Superior temporal gyrus (tissue), 1 donor: Measurements from ENCODE around the gene HSFX3.
"Not testable (repeated sequence)": the region's sequence is repeated elsewhere in the genome, so short reads cannot be mapped to it uniquely, and the experiment has no call there.

Experiments
- DNase-seq: peaks from one replicate; pipeline ENCODE4 v3.0.0-alpha.2; 2016; ENCODE audit errors: extremely low spot score

Gene HSFX3

GRCh38 chrX:149549701-149550100, at the start of gene HSFX3:
TSS of gene HSFX3 (minus strand) at chrX:149549924. CDS start at chrX:149549852, 72 bp downstream.
- not testable (repeated sequence) for DNase-seq

- not testable (repeated sequence) for DNase-seq
These were observed 48.9 kb upstream of the HSFX3 start for GRCh38 chrX:149598603-149599002.

- DNase-seq, result not testable (repeated sequence)
These were observed 46.2 kb upstream of the HSFX3 start for GRCh38 chrX:149595943-149596342.

GRCh38 chrX:149595214-149595613, 45.5 kb upstream of the HSFX3 start, which contains the start of gene HSFX2:
TSS of gene HSFX2 (minus strand) at chrX:149595314. CDS start at chrX:149594700, 614 bp downstream.
- DNase-seq, result not testable (repeated sequence)

- DNase-seq, result not testable (repeated sequence)
These were observed 41.3 kb upstream of the HSFX3 start for GRCh38 chrX:149590993-149591392.

GRCh38 chrX:149587359-149587758, 37.6 kb upstream of the HSFX3 start, which contains the start of gene MAGEA9B:
TSS of gene MAGEA9B (minus strand) at chrX:149587459. CDS start at chrX:149583179, 4,280 bp downstream.
- not testable (repeated sequence) for DNase-seq

- not testable (repeated sequence) for DNase-seq
These were observed 35.9 kb upstream of the HSFX3 start for GRCh38 chrX:149585631-149586030.

- DNase-seq, result not testable (repeated sequence)
These were observed 23.7 kb upstream of the HSFX3 start for GRCh38 chrX:149573456-149573855.

- no peak for DNase-seq
These were observed 23.0 kb upstream of the HSFX3 start for GRCh38 chrX:149572743-149573142.

GRCh38 chrX:149571770-149572169, 22.0 kb upstream of the HSFX3 start:
- DNase-seq, result no peak

GRCh38 chrX:149570668-149571067, 20.9 kb upstream of the HSFX3 start:
- DNase-seq, result no peak

- DNase-seq, result no peak
These were observed 20.0 kb upstream of the HSFX3 start for GRCh38 chrX:149569770-149570169.

GRCh38 chrX:149568701-149569296, 19.1 kb upstream of the HSFX3 start:
- no peak for DNase-seq

GRCh38 chrX:149567621-149568417, 18.1 kb upstream of the HSFX3 start:
- no peak for DNase-seq

GRCh38 chrX:149563359-149563758, 13.6 kb upstream of the HSFX3 start:
- no peak for DNase-seq

GRCh38 chrX:149555251-149555650, 5.5 kb upstream of the HSFX3 start:
- DNase-seq, result not testable (repeated sequence)

- not testable (repeated sequence) for DNase-seq
These were observed 2.2 kb upstream of the HSFX3 start for GRCh38 chrX:149551939-149552248.

GRCh38 chrX:149551245-149551938, 1.7 kb upstream of the HSFX3 start:
- not testable (repeated sequence) for DNase-seq

GRCh38 chrX:149550454-149550853, 730 bp upstream of the HSFX3 start:
- DNase-seq, result not testable (repeated sequence)

GRCh38 chrX:149547782-149548181, 1.9 kb downstream of the HSFX3 start:
- DNase-seq, result not testable (repeated sequence)

- not testable (repeated sequence) for DNase-seq
These were observed 2.8 kb downstream of the HSFX3 start for GRCh38 chrX:149546962-149547361.
